Activated CD4-positive, alpha-beta T cell treated with anti-CD3 and anti-CD28 coated beads, Interleukin-2, Interleukin-4, amounts not matched to agents 100 ng/mL and 50 ng/mL, durations not matched to agents 16 hours and 8 hours (primary cell): Measurements from ENCODE around the gene RAB3B.

Experiments
- DNase-seq: peaks from one replicate; pipeline ENCODE4 v3.0.0-alpha.2; 2020; ENCODE audit warnings: low spot score

Gene RAB3B

DNA sequence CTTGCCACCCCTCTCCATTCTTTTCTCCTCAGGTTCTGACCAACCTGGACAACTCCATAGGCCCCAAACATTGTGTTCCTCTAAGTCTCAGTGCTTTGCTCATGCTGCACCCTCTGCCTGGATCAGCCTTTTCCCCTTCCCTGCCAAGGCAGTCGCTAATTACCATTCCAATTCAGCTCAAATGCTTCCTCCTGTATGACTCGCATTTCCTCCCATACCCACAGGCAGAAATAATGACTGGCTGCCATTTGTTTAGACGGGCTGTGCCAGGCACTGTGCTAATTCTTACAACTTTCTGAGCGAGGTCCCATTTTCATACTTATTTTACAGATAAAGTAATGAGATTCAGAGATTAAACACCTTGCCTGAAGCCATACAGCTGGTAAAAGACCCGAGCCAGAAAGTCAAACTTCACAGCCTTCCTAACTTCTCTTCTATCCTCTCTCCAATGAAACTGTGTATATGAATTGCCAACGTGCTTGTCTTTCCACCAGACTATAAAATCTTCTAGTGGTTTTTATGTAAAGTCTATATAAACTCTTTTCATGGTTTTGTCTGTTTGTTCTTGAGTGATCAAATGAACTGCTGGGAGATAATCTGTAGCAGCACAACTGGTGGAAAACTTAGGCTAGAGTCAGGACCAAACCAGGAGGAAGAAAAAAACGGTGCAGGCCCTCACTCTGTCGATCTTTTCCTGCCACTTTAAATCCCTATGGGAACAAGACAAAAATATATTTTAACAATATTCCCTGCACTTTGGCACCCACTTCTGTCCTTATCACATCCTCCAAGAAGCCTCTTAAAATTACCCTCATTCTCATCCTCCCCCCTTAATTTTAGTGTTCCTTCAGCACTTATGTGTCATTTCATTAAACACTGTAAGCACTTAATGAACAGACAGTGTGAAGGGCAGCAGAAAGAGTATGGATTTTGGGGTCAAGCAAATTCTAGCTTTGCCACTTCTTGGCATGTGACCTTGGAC, 33.7 kb downstream of the RAB3B start:
- DNase-seq: no peak

DNA sequence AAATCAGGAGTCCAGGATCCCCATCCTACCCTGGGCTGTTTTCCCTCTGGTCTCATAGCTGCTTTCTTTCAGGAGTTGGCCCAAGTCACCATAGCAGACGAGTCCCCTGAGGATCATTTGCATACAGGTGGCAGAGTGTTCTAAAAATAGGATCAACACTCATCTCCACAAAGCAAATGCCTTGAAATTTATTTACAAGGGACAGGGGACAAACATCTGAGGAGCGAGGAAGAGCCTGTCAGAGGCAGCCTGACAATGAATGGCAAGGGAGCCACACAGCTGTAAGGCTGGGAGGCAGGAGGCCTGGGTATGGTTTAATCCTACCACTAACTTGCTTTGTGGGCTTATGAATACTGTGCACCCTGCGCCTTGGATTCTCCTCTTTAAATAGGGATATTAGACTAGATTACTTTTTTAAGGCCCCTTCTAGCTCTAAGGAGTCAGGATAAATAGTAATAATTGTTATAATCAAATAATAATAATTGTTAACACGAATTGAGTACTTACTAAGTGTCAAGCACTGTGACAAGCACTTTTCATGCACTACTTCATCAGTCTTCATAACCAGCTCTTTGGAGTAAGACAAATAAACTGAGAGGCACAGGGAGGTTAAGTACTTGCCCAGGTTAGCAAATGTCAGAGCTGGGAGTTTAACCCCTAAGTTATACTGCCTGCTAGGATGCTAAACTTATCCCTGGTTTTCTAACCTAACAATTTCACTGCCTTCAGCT, 34.5 kb downstream of the RAB3B start:
- no peak for DNase-seq

DNA sequence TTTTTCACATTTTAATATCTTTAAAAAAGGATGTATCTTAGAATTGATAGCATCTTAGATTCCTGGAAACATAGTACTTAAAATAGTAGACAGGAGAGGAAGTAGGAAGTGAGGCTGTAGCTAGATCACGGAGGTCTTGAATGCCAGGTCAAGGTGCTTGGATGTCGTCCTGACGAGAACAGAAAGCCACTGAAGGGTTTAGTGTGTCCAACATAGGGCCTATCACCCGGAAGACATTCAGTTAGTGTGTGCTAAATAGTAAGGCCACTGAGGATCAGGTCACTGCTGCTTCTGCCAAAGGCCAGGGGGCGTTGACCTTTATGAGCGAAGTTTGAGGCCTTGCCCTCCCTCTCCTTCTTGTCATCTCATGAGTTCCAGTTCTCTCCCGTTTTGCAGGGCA, 35.7 kb downstream of the RAB3B start:
- no peak for DNase-seq

DNA sequence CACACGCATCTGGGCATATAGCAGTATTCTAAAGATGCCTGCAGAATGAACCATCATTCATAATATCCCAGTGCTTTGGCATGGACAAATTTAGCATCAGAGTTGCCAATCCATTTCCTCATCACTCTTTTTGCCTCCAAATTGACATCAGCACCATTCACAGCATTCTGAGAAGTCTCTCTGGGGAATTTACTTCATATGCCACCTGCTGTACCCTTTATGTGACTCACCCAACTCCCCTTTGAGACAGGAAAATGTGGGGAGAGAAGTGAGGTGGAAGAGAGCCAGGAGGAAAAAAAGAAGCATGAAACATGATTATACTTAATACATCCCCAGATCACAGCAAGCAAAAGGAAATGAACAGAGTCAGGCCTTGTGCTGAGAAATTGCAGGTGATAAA, 37.4 kb downstream of the RAB3B start:
- no peak for DNase-seq

- no peak for DNase-seq
Observed at GRCh38 chr1:51952638-51953037, 37.9 kb downstream of the RAB3B start.

GRCh38 chr1:51950701-51951100, 39.8 kb downstream of the RAB3B start:
- no peak for DNase-seq

GRCh38 chr1:51949014-51949702, 41.3 kb downstream of the RAB3B start:
- no peak for DNase-seq

GRCh38 chr1:51948491-51948915, 42.0 kb downstream of the RAB3B start:
- DNase-seq: no peak

DNA sequence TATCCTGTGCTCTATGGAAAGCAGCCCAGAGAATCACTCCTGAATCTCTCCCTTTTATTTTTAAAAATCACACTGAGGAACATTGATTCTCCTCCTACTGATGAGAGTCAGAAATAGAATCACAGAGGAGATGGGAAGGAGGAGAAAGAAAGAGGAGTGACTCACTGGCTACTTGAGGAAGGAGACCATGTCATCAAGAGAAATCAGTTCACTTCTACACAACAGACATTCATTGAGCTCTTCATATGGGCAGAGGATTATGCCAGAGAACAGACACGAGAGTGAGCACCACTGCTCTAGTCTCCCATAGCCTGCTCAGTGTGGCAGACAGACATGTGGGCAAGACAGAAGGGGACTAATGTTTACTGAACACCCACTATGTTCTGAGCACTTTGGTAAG, 44.2 kb downstream of the RAB3B start:
- DNase-seq: no peak

- DNase-seq: no peak
Observed at GRCh38 chr1:51945591-51945990, 44.9 kb downstream of the RAB3B start.

- no peak for DNase-seq
Observed at GRCh38 chr1:51942281-51942680, 48.2 kb downstream of the RAB3B start.

- DNase-seq: no peak
Observed at GRCh38 chr1:51941528-51941927, 49.0 kb downstream of the RAB3B start.

GRCh38 chr1:51937112-51937511, 53.4 kb downstream of the RAB3B start:
- DNase-seq: no peak

GRCh38 chr1:51936531-51936930, 54.0 kb downstream of the RAB3B start:
- DNase-seq: no peak

GRCh38 chr1:51933344-51933743, 57.2 kb downstream of the RAB3B start:
- DNase-seq: no peak

DNA sequence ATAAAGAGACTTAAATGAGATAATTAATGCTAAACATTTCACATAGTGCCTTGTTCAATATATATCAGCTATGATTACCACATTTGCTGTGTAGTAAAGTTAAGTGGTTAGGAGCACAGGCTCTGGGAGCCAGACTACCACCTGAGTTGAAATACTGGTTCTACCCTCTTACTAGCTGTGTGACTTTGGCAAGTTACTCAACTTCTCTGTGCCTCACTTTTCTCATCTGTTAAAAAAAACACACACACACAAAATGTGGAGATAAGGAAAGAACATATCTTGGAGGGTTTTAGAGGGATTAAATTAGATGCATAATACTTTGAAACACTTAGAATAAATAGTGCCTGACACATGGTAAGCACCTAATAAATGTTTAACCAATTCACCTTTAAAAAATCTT, 60.2 kb downstream of the RAB3B start:
- no peak for DNase-seq

GRCh38 chr1:51928896-51929295, 61.6 kb downstream of the RAB3B start:
- no peak for DNase-seq

GRCh38 chr1:51927029-51927428, 63.5 kb downstream of the RAB3B start:
- DNase-seq: no peak

GRCh38 chr1:51926171-51926812, 64.2 kb downstream of the RAB3B start:
- peak; percentile 12 for DNase-seq

DNA sequence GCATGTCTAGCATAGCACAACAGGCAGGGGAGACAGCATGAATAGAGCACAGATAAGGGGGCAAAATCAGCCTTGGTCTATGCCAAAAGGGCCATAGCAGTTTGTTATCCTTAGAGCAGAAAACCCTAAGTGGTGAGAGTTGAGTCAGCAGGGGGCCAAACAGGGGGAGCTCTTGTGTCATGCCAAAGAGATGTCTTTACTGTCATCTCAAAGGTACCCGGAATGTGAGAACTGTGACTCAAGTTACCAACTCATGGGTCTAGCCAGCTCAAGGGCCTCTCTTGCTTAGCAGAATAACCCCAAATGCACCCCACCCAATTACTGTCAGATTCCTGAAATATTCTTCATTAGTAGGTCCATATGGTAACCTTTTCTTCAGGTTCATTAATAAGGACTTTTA, 66.0 kb downstream of the RAB3B start:
- peak; percentile 44 for DNase-seq

DNA sequence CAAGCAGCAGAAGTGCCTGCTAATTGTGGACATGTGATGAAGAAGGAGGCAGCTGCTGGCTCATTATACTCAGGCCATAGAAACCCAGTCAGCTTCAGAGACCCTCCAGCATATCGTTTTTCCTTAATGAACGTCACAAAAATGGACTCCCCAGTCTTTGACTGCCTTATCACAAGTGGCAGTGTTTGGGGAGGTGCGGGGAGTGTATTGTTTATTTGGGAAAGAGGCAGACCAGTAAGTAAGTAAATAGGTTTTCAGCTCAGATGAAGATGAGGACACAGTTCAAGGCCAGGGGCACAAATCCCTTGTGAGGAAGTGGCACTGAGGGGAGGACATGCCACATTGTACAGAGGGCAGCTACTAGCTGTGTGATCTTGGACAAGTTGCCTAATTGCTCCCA, 68.5 kb downstream of the RAB3B start:
- no peak for DNase-seq

DNA sequence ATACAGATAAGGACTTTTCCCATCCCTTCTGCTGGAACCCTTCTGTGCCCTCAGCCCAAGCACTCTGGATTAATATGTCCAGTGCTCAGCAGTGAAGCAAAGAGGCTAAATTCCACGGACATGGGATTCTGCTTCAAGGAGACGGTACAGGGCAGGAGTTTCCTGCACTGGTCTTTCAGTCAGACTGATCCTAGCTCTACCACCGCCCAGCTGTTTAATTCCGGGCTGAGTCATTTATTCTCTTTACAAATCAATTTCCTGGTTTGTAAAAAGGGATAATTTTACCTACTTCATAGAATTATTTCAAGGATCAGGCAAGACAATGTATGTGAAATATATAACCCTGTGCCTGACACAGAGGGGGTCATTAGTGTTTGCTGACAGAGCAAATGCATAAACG, 70.4 kb downstream of the RAB3B start:
- no peak for DNase-seq
